NOMO-1 treated with dmso at 0.1 percent for 144 hours (cell line): Measurements from ENCODE around the gene GALNT2.

ENCODE experiments used
- DNase-seq: peaks from one replicate; lab custom pipeline; 2025; ENCODE audit not compliant: unreplicated experiment; lab: John Stamatoyannopoulos, UW

GALNT2 gene

DNA sequence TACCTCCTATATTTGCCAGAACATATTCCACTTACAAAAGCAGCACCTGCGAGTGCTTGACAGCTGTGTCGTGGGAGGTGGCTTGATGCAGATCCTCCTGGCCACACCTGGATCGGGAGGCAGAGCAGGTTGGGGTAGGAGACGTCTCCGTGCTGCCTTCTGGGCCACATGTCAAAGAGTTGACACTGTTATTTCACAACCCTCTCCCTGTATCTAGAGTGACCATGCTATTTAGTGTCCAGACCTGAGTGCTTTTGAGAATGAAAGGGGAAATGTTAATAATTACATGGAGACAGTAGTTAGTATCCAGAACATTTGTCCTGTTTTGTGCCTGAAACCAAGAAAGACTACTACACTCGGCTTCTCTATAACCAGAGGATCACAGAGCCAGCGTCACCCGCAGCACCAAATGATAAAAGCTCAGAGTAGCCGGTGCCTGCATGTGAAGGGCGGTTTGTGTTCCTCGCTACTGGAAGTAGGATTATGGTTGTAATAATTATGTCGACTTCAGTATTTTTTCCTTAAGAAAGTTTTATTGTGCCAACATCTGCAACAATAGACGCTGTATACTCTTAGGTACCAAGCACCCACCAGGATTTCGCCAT is 77.1 kb downstream of the GALNT2 start:
- no peak for DNase-seq

DNA sequence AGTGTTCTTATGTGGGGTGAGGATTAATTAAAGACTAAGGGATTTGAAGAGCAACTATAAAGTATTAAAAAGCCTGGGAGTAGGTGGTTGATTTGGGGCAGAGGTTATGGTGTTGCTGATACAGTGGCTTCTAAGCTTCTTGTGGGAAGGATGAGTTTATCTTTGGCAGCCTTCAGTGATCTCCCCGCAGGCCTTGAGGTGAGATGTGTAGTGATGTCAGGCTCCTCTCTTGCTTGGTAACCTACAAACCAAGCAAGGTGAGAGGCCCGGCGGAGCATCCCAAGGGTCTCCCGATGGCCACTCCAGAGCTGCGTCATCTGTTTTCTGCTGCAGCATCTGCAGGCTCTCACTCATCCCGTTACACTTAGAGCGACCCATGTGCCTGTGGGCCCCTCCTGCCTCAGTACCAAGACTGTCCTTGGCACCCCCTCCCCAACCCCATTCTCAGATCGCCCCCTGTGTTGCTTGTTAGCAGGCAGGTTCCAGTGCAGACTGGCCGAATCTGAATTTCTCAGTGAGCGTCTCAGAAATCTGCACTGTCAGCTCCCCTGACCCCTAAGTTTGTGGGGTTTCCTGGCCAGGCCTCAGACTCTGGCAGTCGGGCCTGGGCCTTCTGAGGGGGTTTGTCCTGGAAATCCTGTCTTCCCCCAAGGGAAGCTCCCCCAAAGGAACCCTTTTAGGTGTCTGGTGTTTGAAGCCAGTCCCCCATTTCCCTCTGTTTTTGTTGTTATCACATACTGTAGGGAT is 77.9 kb downstream of the GALNT2 start:
- DNase-seq: no peak

DNA sequence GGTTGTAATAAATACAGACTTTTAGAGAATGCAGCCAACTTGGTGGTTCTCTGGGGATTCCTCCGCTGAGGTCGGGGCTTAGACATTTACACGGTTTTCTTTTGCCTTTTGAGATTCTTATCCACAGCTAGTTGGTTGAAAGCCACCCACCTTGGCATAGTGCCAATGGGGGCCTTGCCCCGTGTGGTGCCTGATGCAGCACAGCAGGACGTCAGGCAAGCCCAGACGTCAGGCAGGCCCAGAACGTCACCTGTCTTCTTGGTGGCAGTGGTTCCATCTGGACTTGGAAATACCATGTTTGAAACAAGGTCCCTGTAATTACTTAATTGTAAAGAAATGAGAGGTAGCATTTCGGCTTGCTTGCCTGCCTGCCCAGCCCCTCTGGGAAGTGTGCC is 78.5 kb downstream of the GALNT2 start:
- no peak for DNase-seq

DNA sequence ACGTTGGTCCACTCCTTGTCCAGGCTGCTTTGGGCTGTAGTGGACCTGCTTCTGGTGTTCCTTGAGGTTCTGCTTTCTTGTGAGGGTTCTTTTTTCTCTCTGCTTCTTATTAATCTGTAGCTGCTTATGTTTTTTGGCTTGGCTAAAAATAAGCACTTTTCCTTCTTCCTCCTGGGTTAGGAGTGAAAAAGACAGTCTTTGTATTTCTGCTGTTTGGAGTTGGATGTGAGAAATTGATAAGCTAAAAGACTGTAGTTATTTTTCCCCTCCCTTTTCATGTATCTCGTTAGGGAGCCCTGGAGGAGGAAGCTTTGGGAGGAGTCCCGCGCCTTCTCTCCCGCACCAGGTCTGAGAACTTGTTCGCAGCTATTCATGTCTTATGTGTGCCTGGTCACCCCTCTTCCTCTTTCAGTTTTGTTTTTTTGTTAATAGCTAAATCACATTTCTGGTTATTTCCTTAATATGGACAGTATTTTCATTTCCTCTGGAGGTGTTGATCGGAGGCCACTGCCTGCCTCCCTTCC is 79.0 kb downstream of the GALNT2 start:
- DNase-seq: peak; percentile 70

DNA sequence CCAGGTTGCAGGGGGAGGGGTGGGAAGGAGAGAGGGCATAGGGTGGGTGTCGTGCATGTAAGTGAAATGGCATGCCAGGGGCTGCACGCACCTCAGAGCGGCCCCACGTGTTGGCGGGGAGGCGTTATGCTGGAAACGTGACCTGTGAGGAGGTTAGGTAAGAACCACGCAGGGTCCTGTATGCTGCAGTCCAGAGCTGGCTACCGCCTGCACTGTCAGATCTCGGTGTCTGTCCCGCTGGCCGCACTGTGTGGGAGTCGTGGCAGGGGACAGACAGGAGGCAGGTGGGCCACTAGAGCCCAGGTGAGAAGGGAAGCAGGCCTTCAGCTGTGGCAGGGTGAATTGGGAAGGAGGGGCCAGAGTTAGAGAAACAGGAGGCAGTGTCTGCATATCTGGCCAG is 79.7 kb downstream of the GALNT2 start:
- no peak for DNase-seq

DNA sequence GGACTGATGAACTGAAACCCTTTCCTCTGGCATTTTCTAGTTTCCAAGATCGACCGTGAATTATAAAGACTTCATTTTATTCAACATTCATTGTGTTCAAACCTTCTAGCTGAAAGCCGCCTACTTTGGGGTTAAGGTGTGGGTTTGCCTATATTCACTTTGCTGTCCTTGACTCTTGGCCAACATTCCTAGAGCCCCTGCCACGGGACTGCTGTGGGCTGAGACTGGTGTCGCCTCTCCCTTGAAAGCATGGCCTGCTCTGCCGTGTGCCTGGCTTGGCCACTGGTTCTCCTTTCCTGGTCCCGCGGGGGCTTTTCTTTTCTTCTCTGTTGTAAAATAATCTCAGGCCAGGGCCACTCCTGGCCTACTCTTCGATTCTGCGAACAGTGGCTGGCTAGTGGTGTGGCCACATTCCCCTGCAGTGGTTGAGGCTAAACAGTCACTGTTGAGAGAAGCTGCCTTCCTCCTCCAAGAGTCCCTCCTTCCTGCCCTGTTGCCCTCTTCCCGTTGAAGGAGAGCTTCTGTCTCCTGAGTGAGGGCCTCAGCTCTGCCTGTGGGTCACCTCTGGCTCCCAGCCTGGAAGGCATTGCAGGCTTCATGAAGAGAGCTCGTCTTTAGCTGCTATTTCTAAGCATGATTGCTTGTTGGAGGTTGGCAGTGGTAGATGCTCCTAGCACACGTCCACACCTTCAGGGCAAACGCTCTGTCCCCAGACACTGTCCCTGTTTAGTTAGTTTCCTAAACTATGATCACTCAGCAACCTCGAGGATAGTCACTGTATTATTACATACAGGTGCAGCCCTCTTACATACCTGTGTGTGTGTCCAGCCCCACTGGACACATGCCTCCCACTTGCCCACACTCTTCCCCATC is 80.5 kb downstream of the GALNT2 start:
- DNase-seq: no peak

DNA sequence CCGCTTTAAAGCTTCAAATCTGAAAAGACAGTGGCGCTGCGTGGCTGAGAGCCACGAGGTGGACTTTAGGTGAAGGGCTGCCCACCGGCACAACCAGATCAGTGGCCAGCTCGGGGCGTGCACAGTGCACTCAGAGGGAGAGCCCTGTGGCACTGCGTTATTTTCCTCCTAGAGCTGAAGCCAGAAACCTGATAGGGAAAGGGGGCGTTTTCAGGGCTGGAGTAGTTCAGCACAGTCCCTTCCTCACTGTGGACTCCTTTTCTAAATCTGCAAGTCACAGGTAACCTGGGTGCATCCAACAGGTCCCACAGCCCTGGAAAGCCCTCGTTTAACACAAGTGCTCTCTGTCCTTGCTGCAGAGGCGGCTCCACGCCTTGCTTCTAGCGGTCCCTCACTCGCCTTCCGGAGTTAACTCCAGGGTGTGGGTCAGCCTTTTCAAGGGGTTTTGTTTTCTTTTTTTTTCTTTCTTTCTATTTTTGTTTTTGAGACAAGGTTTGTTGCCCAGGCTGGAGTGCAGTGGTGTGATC is 81.2 kb downstream of the GALNT2 start:
- DNase-seq: no peak

DNA sequence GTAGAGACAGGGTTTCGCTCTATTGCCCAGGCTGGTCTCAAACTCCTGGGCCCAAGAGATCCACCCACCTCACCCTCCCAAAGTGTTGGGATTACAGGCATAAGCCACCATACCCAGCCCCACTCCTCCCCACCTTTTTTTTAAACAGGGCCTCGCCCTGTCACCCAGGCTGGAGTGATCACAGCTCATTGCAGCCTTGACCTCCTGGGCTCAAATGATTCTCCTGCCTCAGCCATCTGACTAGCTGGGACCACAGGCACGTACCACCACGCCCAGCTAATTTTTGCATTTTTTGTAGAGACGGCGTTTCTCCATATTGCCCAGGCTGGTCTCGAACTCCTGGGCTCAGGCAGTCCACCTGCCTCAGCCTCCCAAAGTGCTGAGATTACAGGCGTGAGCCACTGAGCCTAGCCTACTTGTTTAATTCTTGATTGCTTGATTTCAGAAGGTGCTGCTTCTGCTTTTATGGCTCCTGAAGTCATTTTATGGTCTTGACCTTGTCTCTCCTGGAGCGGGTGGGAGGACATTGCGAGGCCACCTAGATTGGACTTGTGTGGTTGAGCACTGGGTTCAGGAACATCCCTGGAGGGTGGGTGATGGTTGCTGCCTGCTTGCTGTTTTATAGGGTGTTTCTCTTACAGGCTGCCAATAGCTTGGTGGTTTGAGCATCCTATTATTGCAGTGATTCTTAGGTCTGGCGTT is 81.9 kb downstream of the GALNT2 start:
- DNase-seq: no peak

DNA sequence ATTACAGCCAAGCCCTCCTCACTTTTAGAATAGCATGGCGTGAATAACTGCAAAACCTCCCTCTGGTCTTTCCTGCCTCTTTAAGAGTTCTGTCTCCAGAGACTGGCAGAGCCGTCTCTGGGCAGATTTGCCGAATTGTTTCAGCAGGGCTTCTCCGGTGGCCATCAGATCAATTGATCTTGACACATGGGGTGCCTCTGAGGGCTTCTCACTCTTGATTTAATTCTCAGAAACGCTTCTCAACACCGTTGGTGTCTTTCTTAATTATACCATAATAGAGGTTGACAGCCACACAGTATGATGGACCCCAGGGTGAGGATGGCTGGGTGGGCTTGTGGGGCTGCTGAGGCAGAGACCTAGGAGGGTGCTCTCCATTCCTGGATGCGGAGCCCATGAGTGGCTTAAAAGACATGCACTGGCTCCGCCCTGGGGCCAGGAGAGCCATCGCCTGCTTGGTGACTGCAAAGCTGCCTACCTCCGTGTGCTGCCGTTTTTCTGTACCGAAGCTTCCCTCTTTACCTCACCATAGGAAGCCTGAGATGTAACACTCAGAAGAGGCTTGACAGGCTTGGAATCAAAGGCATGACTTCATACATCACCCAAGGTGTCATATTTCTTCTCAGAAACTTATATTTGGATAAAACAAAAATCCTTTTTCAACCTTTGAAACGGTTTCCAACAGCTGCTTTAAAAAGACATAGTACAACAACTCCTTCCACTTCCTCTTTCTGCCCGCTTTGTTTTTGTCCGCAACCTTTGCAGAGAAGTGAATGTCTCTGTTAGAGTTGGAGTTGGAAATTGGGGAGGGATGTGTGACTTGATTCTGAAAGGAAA is 82.9 kb downstream of the GALNT2 start:
- DNase-seq: peak; percentile 74

DNA sequence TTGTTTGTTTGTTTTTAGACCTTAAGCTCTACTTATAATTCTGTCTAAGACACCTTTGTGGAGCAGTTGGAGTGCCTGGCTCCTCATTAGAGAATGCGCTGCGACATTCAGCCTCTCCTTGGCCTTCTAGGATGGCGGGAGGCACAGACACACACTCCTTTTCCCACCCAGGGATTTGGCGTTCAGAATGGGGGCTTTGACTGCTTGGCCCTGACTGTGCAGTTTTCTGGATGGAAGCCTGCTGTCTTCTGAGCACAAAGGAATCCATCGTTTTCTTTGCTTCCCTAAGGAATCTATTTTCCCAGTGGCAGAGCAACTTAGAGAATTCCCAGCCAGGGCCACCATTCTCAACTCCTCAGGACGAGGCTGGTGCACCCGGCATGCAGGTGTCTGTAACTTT is 83.6 kb downstream of the GALNT2 start:
- no peak for DNase-seq

DNA sequence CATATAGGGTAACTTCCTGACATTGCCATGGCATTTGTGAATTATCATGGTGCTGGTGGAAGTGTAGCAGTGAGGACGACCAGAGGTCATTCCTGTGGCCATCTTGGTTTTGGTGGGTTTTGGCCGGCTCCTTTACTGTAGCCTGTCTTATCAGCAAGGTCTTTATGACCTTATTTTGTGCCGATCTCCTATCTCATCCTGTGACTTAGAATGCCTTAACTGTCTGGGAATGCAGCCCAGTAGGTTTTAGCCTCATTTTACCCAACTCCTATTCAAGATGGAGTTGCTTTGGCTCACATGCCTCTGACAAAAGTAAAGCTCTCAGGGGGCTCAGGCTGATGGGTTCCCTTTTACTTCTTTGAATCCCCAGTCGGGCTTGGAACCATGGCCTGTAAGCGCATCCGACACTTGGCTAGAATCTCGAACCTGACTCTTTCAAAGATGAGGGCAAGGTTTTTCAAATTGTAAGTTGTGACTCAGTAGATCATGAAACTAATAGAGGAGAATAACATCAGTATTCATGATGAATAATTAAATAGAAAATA is 85.0 kb downstream of the GALNT2 start:
- DNase-seq: no peak

DNA sequence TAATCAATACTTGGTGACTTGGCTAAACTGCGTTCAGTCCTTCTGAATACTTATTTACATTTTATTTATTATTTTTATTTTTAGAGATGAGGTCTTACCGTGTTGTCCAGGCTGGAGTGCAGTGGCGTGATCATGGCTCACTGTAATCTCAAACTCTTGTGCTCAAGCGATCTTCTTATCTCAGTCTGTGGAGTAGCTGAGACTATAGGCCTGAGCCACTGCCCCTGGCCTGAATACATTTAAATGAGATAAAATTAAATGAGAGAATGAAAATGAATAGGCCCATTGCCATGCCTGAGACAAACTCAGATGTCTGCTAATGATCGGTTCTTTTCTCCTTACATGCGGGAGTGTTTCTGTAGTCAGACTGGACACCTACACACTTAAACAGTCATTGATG is 86.0 kb downstream of the GALNT2 start:
- DNase-seq: no peak

DNA sequence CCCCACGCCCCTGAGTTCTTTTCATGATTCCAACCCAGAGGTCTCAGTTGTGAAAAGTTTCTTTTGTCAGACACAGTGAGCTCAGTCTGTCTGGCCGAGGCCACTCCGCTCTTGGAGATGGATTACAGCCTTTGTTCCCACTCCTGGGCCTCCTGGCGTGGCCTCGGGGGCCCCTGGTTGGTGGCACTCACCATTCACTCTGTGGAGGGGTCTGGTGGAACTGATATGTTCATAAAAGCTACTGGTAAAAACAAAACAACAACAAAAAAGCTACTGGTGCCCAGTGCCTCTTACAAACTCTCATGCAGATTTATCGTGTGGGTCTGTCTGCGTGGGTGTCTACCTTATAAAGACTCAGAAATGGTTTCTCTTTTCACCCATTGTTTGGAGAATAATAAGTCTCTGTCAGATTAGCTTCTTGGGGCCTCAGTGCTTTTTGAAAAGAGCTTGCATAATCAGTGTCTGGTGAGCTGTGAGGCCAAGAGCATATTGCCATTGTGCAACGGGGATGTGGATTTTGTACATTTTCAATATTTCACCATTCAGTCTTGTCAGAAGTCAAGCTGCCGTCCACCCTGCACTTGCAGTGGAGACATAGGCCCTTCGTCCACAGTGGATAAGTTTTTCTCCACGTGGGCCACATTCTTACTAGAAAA is 86.7 kb downstream of the GALNT2 start:
- DNase-seq: peak; percentile 89

DNA sequence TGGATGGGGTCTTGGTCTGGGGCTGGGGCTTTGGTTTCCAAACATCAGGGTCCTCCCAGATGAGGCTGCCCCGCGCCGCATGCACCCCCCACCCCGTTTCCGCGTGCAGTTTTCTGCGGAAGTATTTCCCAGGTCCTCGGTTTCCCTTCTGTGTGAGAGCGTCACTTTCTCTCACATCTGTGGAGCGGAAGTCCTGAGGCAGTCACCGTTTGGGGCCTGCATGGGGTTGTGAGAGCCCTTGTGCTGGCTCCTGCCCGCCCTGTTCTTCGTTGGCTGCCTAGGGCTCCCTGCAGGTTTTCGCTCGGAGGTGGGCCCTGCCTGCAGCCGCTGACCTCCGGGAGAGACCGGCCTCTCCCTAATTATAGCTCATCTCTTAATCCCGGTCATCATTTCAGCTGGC is 88.0 kb downstream of the GALNT2 start:
- no peak for DNase-seq

DNA sequence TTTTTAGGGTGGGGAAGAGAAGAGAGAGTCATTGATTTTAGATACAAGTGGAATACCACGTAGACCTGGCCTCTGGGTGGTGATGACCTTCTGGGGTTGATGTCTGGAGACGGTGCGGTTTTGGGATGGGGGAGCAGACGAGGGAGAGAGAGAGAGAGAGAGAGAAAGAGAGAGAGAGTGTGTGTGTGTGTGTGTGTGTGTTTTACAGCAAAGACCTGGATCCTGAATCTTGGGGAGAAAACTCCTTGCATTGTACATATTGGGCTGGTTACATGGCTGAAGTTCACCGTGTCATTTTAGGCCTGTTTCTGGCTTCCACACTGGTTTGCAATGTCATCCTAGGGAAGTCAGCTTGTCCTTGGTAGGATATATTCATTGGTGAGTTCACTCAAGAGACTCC is 89.0 kb downstream of the GALNT2 start:
- DNase-seq: no peak

DNA sequence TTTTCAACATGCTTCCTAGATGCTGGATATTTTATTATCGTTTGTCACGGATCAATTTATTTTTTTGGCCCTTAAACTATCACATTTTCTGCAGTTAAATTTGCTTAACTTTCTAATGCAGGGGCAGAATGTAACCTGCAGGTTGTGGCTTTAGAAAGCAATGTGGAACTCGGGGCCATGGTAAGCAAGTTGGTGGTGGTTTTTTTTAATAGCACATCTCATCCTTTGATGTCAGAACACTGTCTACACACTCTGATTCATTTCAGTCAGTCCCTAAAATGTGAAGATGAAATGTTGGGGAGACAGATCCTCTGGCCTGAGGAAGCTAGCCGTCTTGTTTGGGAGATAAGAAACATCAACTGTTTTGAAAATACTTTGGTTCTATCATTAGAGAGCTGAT is 89.5 kb downstream of the GALNT2 start:
- DNase-seq: no peak

DNA sequence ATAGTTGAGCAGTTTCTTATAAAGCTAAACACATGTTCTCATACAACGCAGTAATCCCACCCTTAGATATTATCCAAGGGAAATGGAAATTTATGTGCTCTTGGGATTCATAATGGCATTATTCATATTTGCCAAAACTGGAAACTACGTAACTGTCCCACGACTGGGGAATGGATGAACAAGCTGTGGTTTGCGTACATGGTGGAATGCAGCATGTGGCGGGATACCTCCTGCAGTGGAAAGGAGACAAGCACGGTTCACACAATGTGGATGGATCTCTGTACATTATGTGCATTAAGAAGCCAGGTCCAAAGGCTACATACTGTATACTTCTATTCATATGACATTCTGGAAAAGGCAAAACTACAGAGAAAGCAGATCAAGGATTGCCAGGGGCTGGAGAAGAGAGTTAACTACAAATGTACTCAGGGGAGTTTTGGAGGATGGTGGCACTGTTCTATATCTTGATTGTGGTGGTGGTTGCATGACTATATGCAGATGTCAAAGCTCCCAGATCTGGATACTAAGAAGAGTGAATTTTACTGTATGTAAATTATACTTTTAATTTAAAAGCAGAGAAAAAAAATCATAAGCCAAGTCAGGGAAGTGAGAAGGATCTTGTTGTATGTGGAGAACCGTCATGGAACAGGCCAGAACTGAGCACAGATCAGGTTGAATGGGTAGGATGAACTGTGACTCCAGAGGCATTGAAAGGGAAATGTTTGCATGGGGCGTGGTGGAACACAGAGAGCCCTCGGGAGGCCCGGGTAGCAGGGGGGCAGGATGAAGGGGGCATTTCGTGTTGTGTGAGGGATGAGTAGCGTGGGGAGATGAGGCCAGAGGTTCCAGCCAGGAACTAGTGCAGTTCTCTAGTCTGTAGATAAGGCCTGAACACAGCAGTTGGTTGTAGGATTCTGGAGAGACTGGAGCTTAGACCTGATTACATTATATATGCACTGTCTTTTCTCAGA is 90.7 kb downstream of the GALNT2 start:
- DNase-seq: no peak
